H9 (cell line): ENCODE results near the gene PEMT. TPM values are rescaled to one million over a fixed set of nuclear protein-coding genes. Genes with fewer than 3 reads are reported as not detected.

Source experiments
- DNase-seq: peaks from one replicate; pipeline ENCODE4 v3.0.0-alpha.2; 2017
- H2AFZ ChIP-seq: one replicate; pipeline ENCODE4 v1.6.1; 2013; ENCODE audit warnings: mild to moderate bottlenecking, low read length, control low read depth, moderate library complexity
- H2AK5ac ChIP-seq: 2 replicates; pipeline ENCODE4 v1.6.1; 2013; ENCODE audit warnings: low read length, control low read depth, mixed read lengths; ENCODE audit not compliant: insufficient read length
- H2BK120ac ChIP-seq: one replicate; pipeline ENCODE4 v1.6.1; 2013; ENCODE audit warnings: low read depth, mild to moderate bottlenecking, low read length, control low read depth, inconsistent platforms; ENCODE audit not compliant: poor library complexity, severe bottlenecking
- H2BK12ac ChIP-seq: 2 replicates; pipeline ENCODE4 v1.6.1; 2013; ENCODE audit warnings: low read length, control low read depth, mixed read lengths, low read depth; ENCODE audit not compliant: insufficient read length
- H2BK15ac ChIP-seq: 2 replicates; pipeline ENCODE4 v1.6.1; 2013; ENCODE audit warnings: low read depth, low read length, control low read depth
- H2BK20ac ChIP-seq: one replicate; pipeline ENCODE4 v1.6.1; 2013; ENCODE audit warnings: low read depth, mild to moderate bottlenecking, low read length, control low read depth, inconsistent platforms; ENCODE audit not compliant: poor library complexity, severe bottlenecking
- H2BK5ac ChIP-seq: 2 replicates; pipeline ENCODE4 v1.6.1; 2013; ENCODE audit warnings: low read length, control low read depth, mixed read lengths; ENCODE audit not compliant: insufficient read length
- H3K14ac ChIP-seq: 2 replicates; pipeline ENCODE4 v1.6.1; 2013; ENCODE audit warnings: low read length, control low read depth; ENCODE audit not compliant: insufficient read depth
- H3K18ac ChIP-seq: 2 replicates; pipeline ENCODE4 v1.6.1; 2013; ENCODE audit warnings: low read depth, mild to moderate bottlenecking, mixed read lengths, low read length, control low read depth; ENCODE audit not compliant: insufficient read length
- H3K23ac ChIP-seq: 2 replicates; pipeline ENCODE4 v1.6.1; 2013; ENCODE audit warnings: low read length, control low read depth, mixed read lengths, low read depth; ENCODE audit not compliant: insufficient read length
- H3K23me2 ChIP-seq: 2 replicates; pipeline ENCODE4 v1.6.1; 2013; ENCODE audit warnings: low read depth, mild to moderate bottlenecking, mixed read lengths, low read length, control low read depth; ENCODE audit not compliant: insufficient read length, poor library complexity, severe bottlenecking
- H3K27ac ChIP-seq: 2 replicates; pipeline ENCODE4 v1.5.1; 2013; ENCODE audit warnings: low read length, control low read depth, mixed read lengths, low read depth; ENCODE audit not compliant: insufficient read length
- H3K27me3 ChIP-seq: 2 replicates; pipeline ENCODE4 v1.6.1; 2013; ENCODE audit warnings: low read length, control low read depth, inconsistent platforms; ENCODE audit not compliant: insufficient read depth
- H3K4ac ChIP-seq: 2 replicates; pipeline ENCODE4 v1.6.1; 2013; ENCODE audit warnings: low read depth, mild to moderate bottlenecking, control low read depth, inconsistent platforms, low read length, moderate library complexity
- H3K4me1 ChIP-seq: 2 replicates; pipeline ENCODE4 v1.6.1; 2013; ENCODE audit warnings: low read length, control low read depth, inconsistent platforms; ENCODE audit not compliant: insufficient read depth
- H3K4me2 ChIP-seq: 2 replicates; pipeline ENCODE4 v1.6.1; 2013; ENCODE audit warnings: low read length, control low read depth, mixed read lengths; ENCODE audit not compliant: insufficient read length, insufficient read depth
- H3K56ac ChIP-seq: 2 replicates; pipeline ENCODE4 v1.6.1; 2013; ENCODE audit warnings: low read depth, mild to moderate bottlenecking, mixed read lengths, low read length, control low read depth; ENCODE audit not compliant: insufficient read length
- H3K79me1 ChIP-seq: 2 replicates; pipeline ENCODE4 v1.6.1; 2013; ENCODE audit warnings: low read depth, mild to moderate bottlenecking, moderate library complexity, low read length, control low read depth, inconsistent platforms; ENCODE audit not compliant: insufficient read depth, poor library complexity, severe bottlenecking
- H3K79me2 ChIP-seq: 2 replicates; pipeline ENCODE4 v1.6.1; 2013; ENCODE audit warnings: low read length, control low read depth, inconsistent platforms; ENCODE audit not compliant: insufficient read depth
- H3K9ac ChIP-seq: 2 replicates; pipeline ENCODE4 v1.6.1; 2013; ENCODE audit warnings: low read length, control low read depth, mixed read lengths; ENCODE audit not compliant: insufficient read length; ENCODE audit errors: extremely low read depth
- H3K9me3 ChIP-seq: one replicate; pipeline ENCODE4 v1.6.1; 2013; ENCODE audit warnings: low read depth, low read length, inconsistent platforms; ENCODE audit not compliant: control insufficient read depth
- H3T11ph ChIP-seq: one replicate; pipeline ENCODE4 v1.6.1; 2013; ENCODE audit warnings: mild to moderate bottlenecking, low read length, control low read depth, inconsistent platforms
- H4K20me1 ChIP-seq: one replicate; pipeline ENCODE4 v1.6.1; 2013; ENCODE audit not compliant: control insufficient read depth, insufficient read length, insufficient read depth
- H4K5ac ChIP-seq: 2 replicates; pipeline ENCODE4 v1.6.1; 2013; ENCODE audit warnings: low read depth, mild to moderate bottlenecking, mixed read lengths, low read length, control low read depth; ENCODE audit not compliant: insufficient read length
- H4K8ac ChIP-seq: replicated peaks from 2 replicates; pipeline ENCODE4 v1.6.1; 2013; ENCODE audit warnings: low read length, control low read depth, mixed read lengths, low read depth; ENCODE audit not compliant: insufficient read length
- H4K91ac ChIP-seq: 2 replicates; pipeline ENCODE4 v1.6.1; 2013; ENCODE audit warnings: low read depth, mild to moderate bottlenecking, moderate library complexity, mixed read lengths, low read length, control low read depth; ENCODE audit not compliant: insufficient read length
- H3K27ac Mint-ChIP-seq, 3 experiments: 2 replicates in 2 of 3; 3 replicates in 1 of 3; pipeline ENCODE4 v1.8.0; 2020 to 2021; ENCODE audit warnings: mixed read lengths in 3 of 3, mild to moderate bottlenecking in 1 of 3, moderate library complexity in 1 of 3
- H3K27me3 Mint-ChIP-seq: 2 replicates; pipeline ENCODE4 v1.8.0; 2021; ENCODE audit warnings: low read depth, mild to moderate bottlenecking, moderate library complexity, mixed read lengths
- H3K36me3 Mint-ChIP-seq, 3 experiments: 2 replicates in 2 of 3; 3 replicates in 1 of 3; pipeline ENCODE4 v1.8.0; 2020 to 2021; ENCODE audit warnings: low read depth in 3 of 3, mixed read lengths in 3 of 3; ENCODE audit not compliant: insufficient read depth in 1 of 3
- H3K4me1 Mint-ChIP-seq, 2 experiments: 2 replicates each; pipeline ENCODE4 v1.8.0; 2020; ENCODE audit warnings: mixed read lengths in 2 of 2
- H3K4me3 Mint-ChIP-seq, 2 experiments: 2 replicates in 1 of 2; 3 replicates in 1 of 2; pipeline ENCODE4 v1.8.0; 2020 to 2021; ENCODE audit warnings: mild to moderate bottlenecking in 2 of 2, mixed read lengths in 2 of 2, moderate library complexity in 1 of 2
- H3K9me3 Mint-ChIP-seq, 2 experiments: 2 replicates in 1 of 2; 3 replicates in 1 of 2; pipeline ENCODE4 v1.8.0; 2020; ENCODE audit warnings: mild to moderate bottlenecking in 2 of 2, mixed read lengths in 2 of 2, moderate library complexity in 1 of 2
- WGBS: extraction: QIAGEN DNeasy Blood & Tissue Kit; methylation state at CpG from one replicate; pipeline ENCODE4 v1.1.7; 2013; ENCODE audit warnings: missing lambda C conversion rate, low lambda C conversion rate, mixed read lengths; ENCODE audit not compliant: insufficient read length; ENCODE audit errors: extremely low coverage; 5-methylcytosine and 5-hydroxymethylcytosine counted together
- total RNA-seq: library from RNA; stranded (reverse); gene quantifications from 2 replicates; pipeline ENCODE4 v1.2.1, GENCODE V29; 2021
- TF ChIP-seq, protein P1 (sequence below): fragments of 200-600 bp; sonication (generic); conservative IDR thresholded peaks from 3 replicates; pipeline ENCODE4 v1.8.0; 2021; ENCODE audit warnings: antibody characterized with exemption, mild to moderate bottlenecking

The PEMT gene
- total RNA-seq, 1 experiment from 2014 or later: 63.2 TPM

DNA sequence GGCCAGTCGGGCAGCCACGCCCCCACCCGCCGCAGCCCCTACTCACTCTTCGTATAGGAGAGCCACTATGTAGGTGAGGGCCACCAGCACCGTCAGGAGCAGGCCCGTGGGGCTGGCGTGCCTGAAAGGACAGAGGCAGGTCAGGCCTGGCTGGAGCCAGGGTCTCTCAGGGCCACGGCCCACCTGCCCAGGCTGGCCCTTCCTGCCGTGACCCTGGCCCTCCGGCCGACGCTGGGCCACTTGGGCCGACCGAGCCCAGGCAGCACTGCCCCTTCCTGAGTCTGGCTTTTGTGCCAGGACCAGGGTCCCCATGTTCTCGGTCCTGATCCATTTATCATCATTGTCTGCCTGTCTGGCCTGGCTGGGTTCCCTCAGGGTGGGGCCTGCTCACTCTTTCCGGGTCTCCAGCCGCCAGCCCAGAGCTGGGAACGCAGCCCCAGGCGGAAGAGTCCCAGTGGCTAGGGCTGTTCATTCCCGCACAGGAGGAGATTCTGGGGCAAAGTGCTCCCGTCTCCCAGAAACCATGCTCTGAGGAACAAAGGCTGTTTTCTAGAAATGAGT is 85.2 kb downstream of the PEMT start:
- no peak overlapping the region for H2BK15ac ChIP-seq
- Mint-ChIP-seq H3K27ac (0 out of 7 replicates have a peak overlapping the region, but pooled peaks of 1 of the 3 experiments have one; percentile 18), H3K4me3 (no peak overlapping the region), H3K36me3 (no peaks in the 10 kb centered on the region), H3K4me1 (peaks cover 12 to 19% of the 10 kb centered on the region in 2 experiments; a peak in 3 of 4 replicates), H3K9me3 (no peaks in the 10 kb centered on the region), H3K27me3 (peaks cover 3% of the 10 kb centered on the region)
- no peak overlapping the region for H2BK20ac ChIP-seq
- H3T11ph ChIP-seq: no peak overlapping the region
- H3K27ac ChIP-seq: no peak overlapping the region
- no peaks in the 10 kb centered on the region for H3K79me2 ChIP-seq
- no peak overlapping the region for H3K9ac ChIP-seq
- H2BK120ac ChIP-seq: no peak overlapping the region
- TF ChIP-seq, protein P1, sequence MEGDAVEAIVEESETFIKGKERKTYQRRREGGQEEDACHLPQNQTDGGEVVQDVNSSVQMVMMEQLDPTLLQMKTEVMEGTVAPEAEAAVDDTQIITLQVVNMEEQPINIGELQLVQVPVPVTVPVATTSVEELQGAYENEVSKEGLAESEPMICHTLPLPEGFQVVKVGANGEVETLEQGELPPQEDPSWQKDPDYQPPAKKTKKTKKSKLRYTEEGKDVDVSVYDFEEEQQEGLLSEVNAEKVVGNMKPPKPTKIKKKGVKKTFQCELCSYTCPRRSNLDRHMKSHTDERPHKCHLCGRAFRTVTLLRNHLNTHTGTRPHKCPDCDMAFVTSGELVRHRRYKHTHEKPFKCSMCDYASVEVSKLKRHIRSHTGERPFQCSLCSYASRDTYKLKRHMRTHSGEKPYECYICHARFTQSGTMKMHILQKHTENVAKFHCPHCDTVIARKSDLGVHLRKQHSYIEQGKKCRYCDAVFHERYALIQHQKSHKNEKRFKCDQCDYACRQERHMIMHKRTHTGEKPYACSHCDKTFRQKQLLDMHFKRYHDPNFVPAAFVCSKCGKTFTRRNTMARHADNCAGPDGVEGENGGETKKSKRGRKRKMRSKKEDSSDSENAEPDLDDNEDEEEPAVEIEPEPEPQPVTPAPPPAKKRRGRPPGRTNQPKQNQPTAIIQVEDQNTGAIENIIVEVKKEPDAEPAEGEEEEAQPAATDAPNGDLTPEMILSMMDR: no peak
- no peak overlapping the region for H2BK5ac ChIP-seq
- H3K23me2 ChIP-seq: no peaks in the 10 kb centered on the region
- WGBS: no CpG with 5 or more reads among the region's 22 CpGs
- H2AFZ ChIP-seq: no peak overlapping the region
- no peak overlapping the region for H3K56ac ChIP-seq
- H4K20me1 ChIP-seq: no peaks in the 10 kb centered on the region
- H3K4me1 ChIP-seq: no peaks in the 10 kb centered on the region
- H3K4ac ChIP-seq: no peak overlapping the region
- no peak for DNase-seq
- H3K14ac ChIP-seq: no peak overlapping the region; the same call in 1 of the 2 replicates
- no peaks in the 10 kb centered on the region for H3K79me1 ChIP-seq
- H3K4me2 ChIP-seq: no peak overlapping the region
- H4K5ac ChIP-seq: no peak overlapping the region
- no peaks in the 10 kb centered on the region for H3K27me3 ChIP-seq
- no peaks in the 10 kb centered on the region for H3K9me3 ChIP-seq
- H2BK12ac ChIP-seq: no peak overlapping the region
- no peak overlapping the region for H2AK5ac ChIP-seq
- no peak overlapping the region for H4K91ac ChIP-seq
- no peak overlapping the region for H3K23ac ChIP-seq
- no peak overlapping the region for H4K8ac ChIP-seq
- H3K18ac ChIP-seq: no peak overlapping the region
